Suprapubic skin (tissue), 4 donors: ENCODE measurements around the gene P4HA2. TPM values are rescaled to one million over a fixed set of nuclear protein-coding genes. Genes with fewer than 3 reads are reported as not detected.

Experiments
- DNase-seq, 2 donors: peaks; one replicate each; pipeline ENCODE4 v3.0.0-alpha.2; 2019; ENCODE audit warnings: low spot score in 2 of 2
- H3K27ac ChIP-seq: fragments of 200-600 bp; sonication (generic); one replicate; pipeline ENCODE4 v1.5.1; 2019
- H3K27me3 ChIP-seq: fragments of 200-600 bp; sonication (generic); one replicate; pipeline ENCODE4 v1.5.1; 2019
- H3K36me3 ChIP-seq: fragments of 200-600 bp; sonication (generic); one replicate; pipeline ENCODE4 v1.5.1; 2019
- H3K4me1 ChIP-seq: fragments of 200-600 bp; sonication (generic); one replicate; pipeline ENCODE4 v1.5.1; 2019
- H3K4me3 ChIP-seq: fragments of 200-600 bp; sonication (generic); one replicate; pipeline ENCODE4 v1.5.1; 2019; ENCODE audit warnings: mild to moderate bottlenecking
- H3K9me3 ChIP-seq: fragments of 200-600 bp; sonication (generic); one replicate; pipeline ENCODE4 v1.5.1; 2019
- CTCF ChIP-seq, 2 donors: fragments of 200-600 bp in 1 of 2; fragments of 450-650 bp in 1 of 2; sonication (generic) in 1 of 2; IDR thresholded peaks; one replicate each; pipeline ENCODE4 v1.5.1; 2016 to 2019; ENCODE audit warnings: antibody characterized with exemption in 2 of 2, mild to moderate bottlenecking in 1 of 2, moderate library complexity in 1 of 2
- EP300 ChIP-seq: sonication (generic); formaldehyde crosslinking; IDR thresholded peaks from one replicate; pipeline ENCODE4 v1.6.1; 2017; ENCODE audit warnings: antibody characterized with exemption
- POLR2A ChIP-seq, 2 donors: fragments of 450-650 bp; IDR thresholded peaks; one replicate each; pipeline ENCODE4 v1.6.1; 2017; ENCODE audit warnings: antibody characterized with exemption in 2 of 2, mild to moderate bottlenecking in 2 of 2, moderate library complexity in 2 of 2
- POLR2AphosphoS5 ChIP-seq, 3 donors: sonication (generic); formaldehyde crosslinking; IDR thresholded peaks; one replicate each; pipeline ENCODE4 v1.6.1; 2017; ENCODE audit warnings: antibody characterized with exemption in 3 of 3
- WGBS: methylation state at CpG from one replicate; pipeline ENCODE4 v1.1.5; 2018; 5-methylcytosine and 5-hydroxymethylcytosine counted together
- total RNA-seq, 4 donors: library from RNA; depleted of rRNA; stranded (reverse); fragments of >200 nt; gene quantifications; one replicate each; pipeline ENCODE4 v1.1.0, GENCODE V29; 2016

Gene P4HA2
- total RNA-seq, 4 donors from 2014 or later: 23.9 to 42.0 (median 30.9) TPM

GRCh38 chr5:132209901-132210545 is 17.6 kb downstream of the P4HA2 start:
- DNase-seq: peak in 1 of 2 donors; percentile 53
- WGBS: 98% methylated on average over 10 of the region's 11 CpGs

DNA sequence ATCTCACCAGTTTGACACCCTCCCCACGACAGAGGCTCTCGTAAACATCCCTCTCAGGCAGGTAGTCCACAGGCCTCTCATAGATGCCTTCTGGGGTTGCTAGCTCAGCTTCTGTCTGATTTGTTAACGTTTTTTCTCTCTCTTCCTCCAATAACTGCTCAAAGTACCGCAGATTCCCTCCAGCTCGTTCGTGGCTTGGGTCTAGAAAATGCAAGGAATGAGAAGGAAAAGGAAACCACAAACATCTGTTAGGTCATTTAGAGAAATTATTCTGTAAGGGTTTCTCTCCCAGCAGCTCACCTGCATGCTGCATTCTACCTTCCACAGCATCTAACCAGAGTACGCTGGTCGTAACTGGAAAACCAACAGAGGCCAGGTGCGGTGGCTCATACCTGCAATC is 18.5 kb downstream of the P4HA2 start:
- Histone ChIP-seq H3K27ac (no peak overlapping the region), H3K4me1 (no peaks in the 10 kb centered on the region), H3K9me3 (no peaks in the 10 kb centered on the region), H3K4me3 (no peak overlapping the region), H3K36me3 (peaks cover 57% of the 10 kb centered on the region), H3K27me3 (no peaks in the 10 kb centered on the region)
- TF ChIP-seq POLR2A (IDR thresholded peaks at IDR 0.05) (no peak), CTCF (IDR thresholded peaks at IDR 0.05) (no peak), EP300 (no peak)
- DNase-seq: peak in 1 of 2 donors; percentile 20
- 78% methylated on average over 8 of the region's 9 CpGs for WGBS

More at GRCh38 chr5:132209901-132210545, 17.6 kb downstream of the P4HA2 start:
- TF ChIP-seq CTCF (IDR thresholded peaks at IDR 0.05) (no peak), EP300 (no peak)
- Histone ChIP-seq H3K9me3 (no peaks in the 10 kb centered on the region), H3K27ac (no peak overlapping the region), H3K27me3 (no peaks in the 10 kb centered on the region), H3K4me1 (peaks cover 9% of the 10 kb centered on the region), H3K4me3 (no peak overlapping the region), H3K36me3 (peaks cover 54% of the 10 kb centered on the region)

DNA sequence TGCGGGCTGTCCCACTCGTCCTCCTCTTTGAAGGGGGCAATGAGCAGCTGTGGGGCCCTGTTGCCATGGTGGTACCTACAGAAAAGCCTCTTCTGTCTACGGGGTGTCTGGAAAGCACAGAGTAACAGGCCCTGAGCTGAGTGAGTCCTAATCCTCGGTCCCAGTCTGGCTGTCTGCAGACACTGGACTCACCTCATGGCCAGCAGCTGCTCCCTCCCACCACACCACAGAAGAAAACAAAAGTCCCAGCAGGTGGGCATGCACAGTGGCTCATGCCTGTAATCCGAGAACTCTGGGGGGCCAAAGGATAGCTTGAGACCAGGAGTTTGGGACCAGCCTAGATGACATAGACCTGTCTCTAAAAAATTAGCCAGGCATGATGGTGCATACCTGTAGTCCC is 19.9 kb downstream of the P4HA2 start:
- Histone ChIP-seq H3K36me3 (peaks cover 58% of the 10 kb centered on the region), H3K27me3 (no peaks in the 10 kb centered on the region), H3K4me3 (no peak overlapping the region), H3K27ac (no peak overlapping the region), H3K4me1 (no peaks in the 10 kb centered on the region), H3K9me3 (no peaks in the 10 kb centered on the region)
- TF ChIP-seq POLR2A (IDR thresholded peaks at IDR 0.05) (no peak), EP300 (no peak), CTCF (IDR thresholded peaks at IDR 0.05) (no peak), POLR2AphosphoS5 (IDR thresholded peaks at IDR 0.05) (no peak)
- WGBS: 98% methylated on average over 5 of the region's 5 CpGs
- DNase-seq: peak in 1 of 2 donors; percentile 55

DNA sequence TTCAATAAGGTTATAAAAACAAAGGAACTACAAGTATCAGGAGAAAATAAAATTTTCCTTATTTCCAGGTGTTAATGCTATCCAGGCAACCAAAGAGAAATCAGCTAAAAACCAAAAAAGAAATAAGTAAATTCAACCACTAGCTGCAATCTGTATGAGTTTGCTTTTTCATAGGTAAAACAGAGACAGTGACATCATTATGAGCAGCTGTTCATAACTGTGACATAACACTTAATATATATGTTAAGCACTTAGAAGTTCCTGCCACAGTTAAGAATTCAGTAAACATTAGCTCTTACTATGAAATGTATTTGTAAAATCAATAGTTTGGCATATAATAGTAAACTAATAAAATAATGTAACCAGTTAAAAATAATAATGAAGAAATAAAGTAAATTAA is 20.9 kb downstream of the P4HA2 start:
- no peak overlapping the region for H3K27ac ChIP-seq

More for the DNA sequence above, 20.9 kb downstream of the P4HA2 start:
- Histone ChIP-seq H3K36me3 (peaks cover 53% of the 10 kb centered on the region), H3K4me3 (no peak overlapping the region), H3K9me3 (no peaks in the 10 kb centered on the region), H3K4me1 (no peaks in the 10 kb centered on the region), H3K27me3 (no peaks in the 10 kb centered on the region)
- no peak for DNase-seq
- no peak for TF ChIP-seq EP300
- no peak for TF ChIP-seq CTCF (IDR thresholded peaks at IDR 0.05)
